ENCODE results near the gene EVC2. TPM values are rescaled to one million over a fixed set of nuclear protein-coding genes. Genes with fewer than 3 reads are reported as not detected.

EVC2 gene
- total RNA-seq, 8 experiments from 2014 or later: 0.16 to 5.1 (median 1.0) TPM

GRCh38 chr4:5552451-5552850, 155.9 kb downstream of the EVC2 start:
- H3K4me3 ChIP-seq: no peak overlapping the region
- in situ Hi-C loops (cut with MboI; ENCODE audit: low pct_unique_long_range_greater_than_20kb in 2 of 9, low sequenced_read_pairs in 9 of 9, unreplicated experiment in 9 of 9): no loop called here
- WGBS, 10 experiments: 43 to 100% (median 59%) methylated on average over 1 to 3 of the region's 3 CpGs; no CpG with 5 or more reads in 1 of the 10 experiments
- H3K4me1 ChIP-seq (replicated peaks in 1 of 2): no peaks in the 10 kb centered on the region
- ATAC-seq (replicated peaks in 6 of 8): peak in 4 of 8 experiments; percentile 18 to 85 (median 64)
- H3K27ac ChIP-seq: no peak overlapping the region

GRCh38 chr4:5547651-5548249, 160.6 kb downstream of the EVC2 start:
- WGBS, 10 experiments: 70 to 100% (median 97%) methylated on average over 2 to 7 of the region's 12 CpGs; no CpG with 5 or more reads in 3 of the 10 experiments
- in situ Hi-C loops (cut with MboI; ENCODE audit: low pct_unique_long_range_greater_than_20kb in 2 of 9, low sequenced_read_pairs in 9 of 9, unreplicated experiment in 9 of 9): no loop called here
- no peak overlapping the region for H3K27ac ChIP-seq

GRCh38 chr4:5545271-5545670, 163.1 kb downstream of the EVC2 start:
- Histone ChIP-seq H3K27ac (no peak overlapping the region), H3K4me3 (no peak overlapping the region), H3K4me1 (replicated peaks in 1 of 2) (no peaks in the 10 kb centered on the region)
- in situ Hi-C loops (cut with MboI; ENCODE audit: low pct_unique_long_range_greater_than_20kb in 2 of 9, low sequenced_read_pairs in 9 of 9, unreplicated experiment in 9 of 9): no loop called here
- ATAC-seq (replicated peaks in 6 of 8): no peak
- 17 to 100% (median 67%) methylated on average over 1 to 2 of the region's 2 CpGs; no CpG with 5 or more reads in 5 of the 10 experiments for WGBS, 10 experiments

More at GRCh38 chr4:5547651-5548249, 160.6 kb downstream of the EVC2 start:
- H3K4me3 ChIP-seq: no peak overlapping the region
- no peaks in the 10 kb centered on the region for H3K4me1 ChIP-seq (replicated peaks in 1 of 2)
- ATAC-seq (replicated peaks in 6 of 8): no peak

GRCh38 chr4:5544762-5545161, 163.6 kb downstream of the EVC2 start:
- Histone ChIP-seq H3K27ac (no peak overlapping the region), H3K4me1 (replicated peaks in 1 of 2) (no peaks in the 10 kb centered on the region), H3K4me3 (no peak overlapping the region)
- no peak for ATAC-seq (replicated peaks in 6 of 8)
- 33 to 100% (median 70%) methylated on average over 1 to 3 of the region's 5 CpGs; no CpG with 5 or more reads in 3 of the 10 experiments for WGBS, 10 experiments
- in situ Hi-C loops (cut with MboI; ENCODE audit: low pct_unique_long_range_greater_than_20kb in 2 of 9, low sequenced_read_pairs in 9 of 9, unreplicated experiment in 9 of 9): no loop called here

- 43 to 100% (median 82%) methylated on average over 2 to 8 of the region's 8 CpGs; no CpG with 5 or more reads in 3 of the 10 experiments for WGBS, 10 experiments
- no peak for ATAC-seq (replicated peaks in 6 of 8)
Measured at GRCh38 chr4:5543681-5544080, 164.7 kb downstream of the EVC2 start.

GRCh38 chr4:5541169-5541568, 167.2 kb downstream of the EVC2 start:
- in situ Hi-C loops (cut with MboI; ENCODE audit: low pct_unique_long_range_greater_than_20kb in 2 of 9, low sequenced_read_pairs in 9 of 9, unreplicated experiment in 9 of 9): no loop called here
- no peak overlapping the region for H3K27ac ChIP-seq
- 14 to 82% (median 54%) methylated on average over 1 to 9 of the region's 10 CpGs; no CpG with 5 or more reads in 1 of the 10 experiments for WGBS, 10 experiments
- peak in 4 of 8 experiments; percentile 33 to 64 (median 58) for ATAC-seq (replicated peaks in 6 of 8)
- H3K4me3 ChIP-seq: no peak overlapping the region
- H3K4me1 ChIP-seq (replicated peaks in 1 of 2): peaks cover 0 to 6% of the 10 kb centered on the region in 2 donors

More at GRCh38 chr4:5543681-5544080, 164.7 kb downstream of the EVC2 start:
- in situ Hi-C loops (cut with MboI; ENCODE audit: low pct_unique_long_range_greater_than_20kb in 2 of 9, low sequenced_read_pairs in 9 of 9, unreplicated experiment in 9 of 9): no loop called here
- Histone ChIP-seq H3K4me1 (replicated peaks in 1 of 2) (no peaks in the 10 kb centered on the region), H3K4me3 (no peak overlapping the region), H3K27ac (no peak overlapping the region)

- no peak for ATAC-seq (replicated peaks in 6 of 8)
- Histone ChIP-seq H3K4me1 (replicated peaks in 1 of 2) (peaks cover 0 to 6% of the 10 kb centered on the region in 2 donors), H3K4me3 (no peak overlapping the region), H3K27ac (no peak overlapping the region)
- in situ Hi-C loops (cut with MboI; ENCODE audit: low pct_unique_long_range_greater_than_20kb in 2 of 9, low sequenced_read_pairs in 9 of 9, unreplicated experiment in 9 of 9): no loop called here
- 91 to 100% (median 94%) methylated on average over 1 to 2 of the region's 2 CpGs for WGBS, 10 experiments
Measured at GRCh38 chr4:5539584-5539983, 168.8 kb downstream of the EVC2 start.

GRCh38 chr4:5532100-5532499, 176.3 kb downstream of the EVC2 start:
- H3K27ac ChIP-seq: no peak overlapping the region
- in situ Hi-C loops (cut with MboI; ENCODE audit: low pct_unique_long_range_greater_than_20kb in 2 of 9, low sequenced_read_pairs in 9 of 9, unreplicated experiment in 9 of 9): no loop called here
- peaks cover 4% of the 10 kb centered on the region in 2 donors for H3K4me1 ChIP-seq (replicated peaks in 1 of 2)
- WGBS, 10 experiments: 40 to 100% (median 85%) methylated on average over 1 to 2 of the region's 2 CpGs; no CpG with 5 or more reads in 4 of the 10 experiments
- ATAC-seq (replicated peaks in 6 of 8): no peak
- no peak overlapping the region for H3K4me3 ChIP-seq

GRCh38 chr4:5528031-5528436, 180.3 kb downstream of the EVC2 start:
- no peak overlapping the region for H3K27ac ChIP-seq
- in situ Hi-C loops (cut with MboI; ENCODE audit: low pct_unique_long_range_greater_than_20kb in 2 of 9, low sequenced_read_pairs in 9 of 9, unreplicated experiment in 9 of 9): no loop called here
- H3K4me1 ChIP-seq (replicated peaks in 1 of 2): peaks cover 31% of the 10 kb centered on the region in 2 donors
- H3K4me3 ChIP-seq: no peak overlapping the region
- 80 to 100% (median 100%) methylated on average over 1 to 3 of the region's 4 CpGs; no CpG with 5 or more reads in 4 of the 10 experiments for WGBS, 10 experiments
- no peak for ATAC-seq (replicated peaks in 6 of 8)

- H3K27ac ChIP-seq: no peak overlapping the region
- no peak for ATAC-seq (replicated peaks in 6 of 8)
- peaks cover 31% of the 10 kb centered on the region in 2 donors for H3K4me1 ChIP-seq (replicated peaks in 1 of 2)
- in situ Hi-C loops (cut with MboI; ENCODE audit: low pct_unique_long_range_greater_than_20kb in 2 of 9, low sequenced_read_pairs in 9 of 9, unreplicated experiment in 9 of 9): no loop called here
- no peak overlapping the region for H3K4me3 ChIP-seq
- whole genome bisulfite sequencing, 10 experiments: 40 to 42% methylated on average over 2 to 3 of the region's 3 CpGs; no CpG with 5 or more reads in 8 of the 10 experiments
Measured at GRCh38 chr4:5527211-5527610, 181.1 kb downstream of the EVC2 start.

GRCh38 chr4:5526080-5526846, 182.1 kb downstream of the EVC2 start:
- WGBS, 10 experiments: 13 to 100% (median 70%) methylated on average over 1 to 3 of the region's 3 CpGs
- in situ Hi-C loops (cut with MboI; ENCODE audit: low pct_unique_long_range_greater_than_20kb in 2 of 9, low sequenced_read_pairs in 9 of 9, unreplicated experiment in 9 of 9): no loop called here
- no peak overlapping the region for H3K27ac ChIP-seq
- peak in 2 of 8 experiments; percentile 33 to 34 for ATAC-seq (replicated peaks in 6 of 8)
- peaks cover 31% of the 10 kb centered on the region in 2 donors for H3K4me1 ChIP-seq (replicated peaks in 1 of 2)
- H3K4me3 ChIP-seq: no peak overlapping the region

GRCh38 chr4:5524446-5525299, 183.7 kb downstream of the EVC2 start:
- ATAC-seq (replicated peaks in 6 of 8): peak; percentile 84 to 96 (median 94)
- Histone ChIP-seq H3K4me3 (no peak overlapping the region), H3K4me1 (replicated peaks in 1 of 2) (peaks cover 31% of the 10 kb centered on the region in 2 donors), H3K27ac (peak overlapping the region; percentile 48 to 52)
- in situ Hi-C loops (cut with MboI; ENCODE audit: low pct_unique_long_range_greater_than_20kb in 2 of 9, low sequenced_read_pairs in 9 of 9, unreplicated experiment in 9 of 9): no loop called here
- 17 to 100% (median 92%) methylated on average over 1 to 2 of the region's 5 CpGs; no CpG with 5 or more reads in 5 of the 10 experiments for WGBS, 10 experiments

- in situ Hi-C loops (cut with MboI; ENCODE audit: low pct_unique_long_range_greater_than_20kb in 2 of 9, low sequenced_read_pairs in 9 of 9, unreplicated experiment in 9 of 9): no loop called here
- Histone ChIP-seq H3K4me1 (replicated peaks in 1 of 2) (no peaks in the 10 kb centered on the region), H3K4me3 (no peak overlapping the region), H3K27ac (no peak overlapping the region)
- 57 to 86% (median 84%) methylated on average over 2 to 4 of the region's 4 CpGs for WGBS, 10 experiments
- ATAC-seq (replicated peaks in 6 of 8): no peak
Measured at GRCh38 chr4:5517372-5517771, 191.0 kb downstream of the EVC2 start.
